C4-2B (cell line): ENCODE results near the gene GJA3.

Experiments used
- ZFX ChIP-seq: fragments of 450-650 bp; IDR thresholded peaks from 2 replicates; pipeline ENCODE4 v1.6.1; 2017
- TF ChIP-seq, protein P1 (sequence below): fragments of 450-650 bp; conservative IDR thresholded peaks from 2 replicates; pipeline ENCODE4 v1.5.1; 2017; ENCODE audit warnings: mild to moderate bottlenecking

DNA sequence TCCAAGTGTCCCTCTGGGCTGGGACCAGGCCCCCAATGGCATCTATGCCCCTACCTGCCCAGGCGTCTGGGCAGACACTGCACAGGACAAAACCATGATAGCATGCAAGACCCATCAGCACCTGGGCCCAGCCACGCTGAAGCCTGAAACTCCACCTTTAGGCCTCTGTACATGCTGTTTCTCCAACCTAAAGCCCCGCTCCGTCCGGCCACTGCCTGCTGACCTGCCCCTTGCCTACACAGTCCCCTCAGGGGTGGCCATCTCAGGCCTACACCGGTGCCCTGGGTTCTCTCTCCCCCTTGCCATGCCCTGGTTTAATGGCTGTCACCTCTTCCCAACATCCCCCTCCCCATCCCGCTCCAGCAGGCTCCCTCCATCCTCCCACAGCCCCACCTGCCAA, 15.3 kb downstream of the GJA3 start:
- TF ChIP-seq, protein P1, sequence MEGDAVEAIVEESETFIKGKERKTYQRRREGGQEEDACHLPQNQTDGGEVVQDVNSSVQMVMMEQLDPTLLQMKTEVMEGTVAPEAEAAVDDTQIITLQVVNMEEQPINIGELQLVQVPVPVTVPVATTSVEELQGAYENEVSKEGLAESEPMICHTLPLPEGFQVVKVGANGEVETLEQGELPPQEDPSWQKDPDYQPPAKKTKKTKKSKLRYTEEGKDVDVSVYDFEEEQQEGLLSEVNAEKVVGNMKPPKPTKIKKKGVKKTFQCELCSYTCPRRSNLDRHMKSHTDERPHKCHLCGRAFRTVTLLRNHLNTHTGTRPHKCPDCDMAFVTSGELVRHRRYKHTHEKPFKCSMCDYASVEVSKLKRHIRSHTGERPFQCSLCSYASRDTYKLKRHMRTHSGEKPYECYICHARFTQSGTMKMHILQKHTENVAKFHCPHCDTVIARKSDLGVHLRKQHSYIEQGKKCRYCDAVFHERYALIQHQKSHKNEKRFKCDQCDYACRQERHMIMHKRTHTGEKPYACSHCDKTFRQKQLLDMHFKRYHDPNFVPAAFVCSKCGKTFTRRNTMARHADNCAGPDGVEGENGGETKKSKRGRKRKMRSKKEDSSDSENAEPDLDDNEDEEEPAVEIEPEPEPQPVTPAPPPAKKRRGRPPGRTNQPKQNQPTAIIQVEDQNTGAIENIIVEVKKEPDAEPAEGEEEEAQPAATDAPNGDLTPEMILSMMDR: no peak
- TF ChIP-seq ZFX: no peak
